Retina (tissue), 1 donor: ENCODE data around the gene TRAF2.

Experiments
- DNase-seq: peaks from one replicate; pipeline ENCODE4 v3.0.0-alpha.2; 2016

TRAF2 gene

GRCh38 chr9:136847826-136848392, 38.4 kb upstream of the TRAF2 start:
- peak; percentile 75 for DNase-seq

DNA sequence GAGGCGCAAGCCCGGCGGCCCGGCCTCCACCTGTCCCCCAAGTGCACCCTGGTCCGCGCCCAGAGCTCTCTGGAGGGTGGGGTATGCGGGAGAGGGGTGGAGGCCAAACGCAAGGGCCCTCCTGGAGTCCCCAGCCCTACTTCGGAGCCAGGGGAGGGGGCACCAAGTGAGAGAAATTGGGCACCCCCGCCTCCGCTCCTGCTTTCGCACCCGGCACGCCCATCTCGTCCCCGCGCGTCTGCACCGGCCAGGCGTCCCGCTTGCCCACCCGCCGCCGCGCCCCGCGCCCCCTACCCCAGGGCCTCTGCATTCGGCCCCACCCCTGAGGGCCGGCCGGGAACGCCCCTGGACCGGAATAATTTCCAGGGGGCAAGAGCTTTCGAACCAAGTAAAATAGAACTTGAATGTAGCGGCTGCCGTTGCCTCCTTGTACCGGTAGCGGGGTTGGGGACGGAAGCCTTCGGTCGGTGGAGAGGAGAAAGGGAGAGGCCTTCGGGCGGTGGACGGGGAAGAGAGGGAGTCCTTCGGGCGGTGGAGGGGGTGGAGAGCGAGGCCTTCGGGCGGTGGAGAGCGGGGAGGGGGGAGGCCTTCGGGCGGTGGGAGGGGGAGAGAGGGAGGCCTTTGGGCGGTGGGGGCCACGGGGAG, 37.8 kb upstream of the TRAF2 start:
- DNase-seq: peak; percentile 53

DNA sequence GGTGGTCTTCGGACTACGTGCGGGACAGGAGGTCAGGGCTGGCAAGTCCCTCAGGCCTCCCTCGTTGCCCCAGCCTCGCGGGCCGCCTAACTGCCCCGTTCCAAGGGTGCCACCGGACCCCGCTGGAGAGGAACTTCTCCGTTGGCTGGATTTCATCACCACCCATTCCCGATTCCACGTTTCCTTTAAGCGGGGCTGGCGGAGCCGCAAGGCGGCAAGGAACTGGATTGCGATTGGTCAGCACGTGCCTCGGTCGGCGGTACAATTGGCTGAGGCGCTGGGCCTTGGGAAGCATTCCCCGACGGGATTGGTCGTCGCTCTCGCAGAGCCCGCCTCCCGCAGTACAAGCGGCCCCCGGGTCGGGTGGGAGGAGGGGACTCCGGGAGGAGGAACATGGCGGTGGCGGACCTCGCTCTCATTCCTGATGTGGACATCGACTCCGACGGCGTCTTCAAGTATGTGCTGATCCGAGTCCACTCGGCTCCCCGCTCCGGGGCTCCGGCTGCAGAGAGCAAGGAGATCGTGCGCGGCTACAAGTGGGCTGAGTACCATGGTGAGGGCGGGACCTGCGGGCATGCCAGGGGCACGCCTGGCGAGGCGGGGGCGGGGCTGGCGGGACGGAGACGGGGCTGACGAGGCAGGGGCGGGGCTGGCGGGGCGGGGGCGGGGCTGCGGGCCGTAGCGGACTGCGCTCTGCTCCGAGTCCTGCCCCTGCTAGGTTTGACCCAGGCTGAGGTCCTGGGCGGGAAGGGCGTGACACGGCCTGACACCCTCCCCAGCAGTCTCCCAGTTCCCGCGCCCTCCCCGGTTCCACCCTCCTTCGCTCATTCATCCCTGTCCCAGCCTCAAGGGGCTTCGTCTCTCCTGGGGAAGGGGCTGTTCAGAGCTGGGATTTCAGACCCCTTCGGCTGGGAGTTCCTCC, 37.0 kb upstream of the TRAF2 start, which contains the start of gene PHPT1:
Gene PHPT1, plus strand, starts transcription at position 372 of the 922 bp plus-strand sequence. Its CDS starts 22 bp downstream, at position 394.
- peak; percentile 100 for DNase-seq

GRCh38 chr9:136849960-136850865, 36.1 kb upstream of the TRAF2 start:
- DNase-seq: peak; percentile 72

DNA sequence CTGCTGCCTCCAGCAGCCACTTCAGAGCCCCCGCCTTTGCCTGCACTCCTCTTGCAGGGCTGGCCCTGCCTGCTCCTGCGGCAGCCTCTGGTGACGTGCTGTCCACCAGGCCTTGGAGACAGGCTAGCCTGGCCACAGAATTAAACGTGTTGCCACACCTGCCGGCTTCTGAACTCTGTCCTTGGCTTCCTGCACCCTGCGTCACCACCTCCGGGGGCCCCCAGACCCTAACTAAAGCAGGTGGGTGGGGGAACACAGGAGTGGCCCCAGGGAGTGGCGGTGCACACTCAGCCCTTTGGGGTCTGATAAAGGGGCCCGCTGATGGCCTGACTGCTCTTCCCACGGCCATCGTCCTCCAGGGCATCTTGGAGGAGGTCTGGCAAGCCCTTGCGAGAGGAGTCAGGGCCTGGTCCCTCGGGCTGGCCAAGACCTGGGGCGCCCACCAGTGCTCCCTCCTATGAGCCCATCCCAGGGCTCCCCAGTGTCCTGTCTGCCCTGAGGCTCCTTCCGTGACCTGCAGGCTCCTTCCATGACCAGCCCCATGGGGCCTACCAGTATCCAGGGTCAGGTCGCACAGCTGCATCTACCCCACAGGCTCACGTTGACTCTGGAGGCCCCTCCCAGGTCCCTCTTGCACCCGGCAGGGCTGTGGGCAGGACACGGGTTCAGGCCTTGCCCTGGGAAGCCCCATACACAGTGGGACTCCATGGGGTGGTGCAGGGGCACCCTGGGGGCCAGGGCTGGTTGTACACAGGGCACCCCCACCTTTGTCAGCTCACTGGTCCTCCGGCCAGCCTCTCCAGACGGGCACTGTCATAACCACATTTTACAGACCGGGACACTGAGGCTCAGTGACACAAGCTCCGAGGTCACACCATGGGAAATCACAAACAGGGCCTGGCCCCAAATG, 35.2 kb upstream of the TRAF2 start:
- DNase-seq: no peak

DNA sequence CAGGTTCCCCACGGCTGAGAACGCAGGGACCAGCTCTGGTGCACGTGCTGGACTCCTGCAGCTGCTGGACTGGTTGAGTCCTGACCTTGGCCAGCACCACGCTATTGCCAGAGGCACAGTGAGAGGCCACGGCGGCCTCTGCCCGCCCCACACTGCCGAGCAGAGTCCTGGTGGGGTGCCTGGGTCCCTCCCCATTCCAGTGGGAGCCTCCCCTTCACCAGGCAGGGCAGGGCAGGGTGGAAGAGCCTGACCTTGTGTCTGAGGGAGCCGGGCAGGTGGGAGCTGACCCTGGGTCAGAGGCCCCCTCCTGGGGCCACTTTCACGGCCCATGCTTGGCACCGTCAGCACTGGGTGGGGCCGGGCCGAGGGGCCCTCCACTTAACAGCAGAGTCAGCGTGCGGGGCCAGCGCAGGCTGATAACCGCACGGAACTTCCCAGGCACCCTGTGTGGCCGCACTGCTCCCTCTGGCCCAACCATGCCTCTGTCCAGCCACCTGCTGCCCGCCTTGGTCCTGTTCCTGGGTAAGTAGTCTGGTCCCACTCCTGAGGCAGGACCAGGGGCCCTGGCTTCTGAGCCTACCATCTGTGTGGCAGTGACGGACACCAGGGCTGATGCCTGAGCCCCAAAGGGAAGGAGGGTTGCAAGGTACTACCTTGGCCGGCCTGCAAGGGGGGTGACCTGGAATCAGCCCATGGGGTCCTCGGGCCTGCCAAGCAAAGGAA, 34.2 kb upstream of the TRAF2 start, which contains the start of gene MAMDC4:
Gene MAMDC4, plus strand, starts transcription at position 406 of the 723 bp plus-strand sequence. Its CDS starts 71 bp downstream, at position 477.
- DNase-seq: no peak

GRCh38 chr9:136852664-136853595, 33.4 kb upstream of the TRAF2 start:
- DNase-seq: no peak

GRCh38 chr9:136853596-136854112, 32.7 kb upstream of the TRAF2 start:
- no peak for DNase-seq

GRCh38 chr9:136854113-136854841, 32.0 kb upstream of the TRAF2 start:
- no peak for DNase-seq

- no peak for DNase-seq
These were observed 31.4 kb upstream of the TRAF2 start for GRCh38 chr9:136854842-136855460.

GRCh38 chr9:136855461-136856078, 30.7 kb upstream of the TRAF2 start:
- DNase-seq: no peak

DNA sequence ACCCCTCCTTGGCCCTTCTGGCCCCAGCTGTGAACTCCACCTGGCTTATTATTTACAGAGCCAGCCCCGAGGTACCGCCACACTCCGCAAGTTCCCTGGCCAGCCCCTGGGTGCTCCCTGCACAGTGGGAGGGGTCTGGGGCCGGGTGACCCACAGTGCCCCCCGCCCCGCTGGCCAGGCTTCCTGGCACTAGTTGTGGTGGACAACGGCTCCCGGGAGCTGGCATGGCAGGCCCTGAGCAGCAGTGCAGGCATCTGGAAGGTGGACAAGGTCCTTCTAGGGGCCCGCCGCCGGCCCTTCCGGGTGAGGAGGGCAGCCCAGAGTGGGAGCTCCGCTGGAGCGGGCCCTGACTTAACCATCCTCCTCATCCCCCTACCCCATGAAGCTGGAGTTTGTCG, 30.2 kb upstream of the TRAF2 start:
- DNase-seq: no peak

GRCh38 chr9:136856541-136857141, 29.7 kb upstream of the TRAF2 start:
- DNase-seq: no peak

- no peak for DNase-seq
These were observed 29.1 kb upstream of the TRAF2 start for GRCh38 chr9:136857166-136857565.

DNA sequence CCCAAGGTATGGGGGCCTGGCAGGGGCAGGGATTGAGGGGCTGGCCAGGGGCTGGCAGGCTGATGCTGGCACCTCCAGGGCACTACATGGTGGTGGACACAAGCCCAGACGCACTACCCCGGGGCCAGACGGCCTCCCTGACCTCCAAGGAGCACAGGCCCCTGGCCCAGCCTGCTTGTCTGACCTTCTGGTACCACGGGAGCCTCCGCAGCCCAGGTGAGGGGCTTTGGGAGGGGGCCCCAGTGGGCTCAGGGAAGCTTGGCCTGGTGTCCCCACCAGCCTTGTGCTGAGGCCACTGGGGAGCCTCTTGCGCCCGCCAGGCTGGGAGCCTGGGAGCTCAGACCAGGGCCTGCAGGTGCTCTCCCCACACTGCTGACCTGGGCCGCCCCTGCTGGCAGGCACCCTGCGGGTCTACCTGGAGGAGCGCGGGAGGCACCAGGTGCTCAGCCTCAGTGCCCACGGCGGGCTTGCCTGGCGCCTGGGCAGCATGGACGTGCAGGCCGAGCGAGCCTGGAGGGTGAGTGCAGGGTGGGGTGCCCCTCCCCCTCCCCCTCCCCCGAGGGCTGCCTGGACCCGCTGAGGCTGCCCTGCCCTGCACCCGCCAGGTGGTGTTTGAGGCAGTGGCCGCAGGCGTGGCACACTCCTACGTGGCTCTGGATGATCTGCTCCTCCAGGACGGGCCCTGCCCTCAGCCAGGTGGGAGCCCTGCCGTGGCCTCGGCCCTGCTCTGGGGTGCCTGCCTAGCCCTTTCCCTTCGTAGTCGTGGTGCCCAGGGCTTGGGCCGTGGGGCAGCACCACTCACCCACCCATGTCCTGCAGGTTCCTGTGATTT, 28.5 kb upstream of the TRAF2 start:
- DNase-seq: no peak

DNA sequence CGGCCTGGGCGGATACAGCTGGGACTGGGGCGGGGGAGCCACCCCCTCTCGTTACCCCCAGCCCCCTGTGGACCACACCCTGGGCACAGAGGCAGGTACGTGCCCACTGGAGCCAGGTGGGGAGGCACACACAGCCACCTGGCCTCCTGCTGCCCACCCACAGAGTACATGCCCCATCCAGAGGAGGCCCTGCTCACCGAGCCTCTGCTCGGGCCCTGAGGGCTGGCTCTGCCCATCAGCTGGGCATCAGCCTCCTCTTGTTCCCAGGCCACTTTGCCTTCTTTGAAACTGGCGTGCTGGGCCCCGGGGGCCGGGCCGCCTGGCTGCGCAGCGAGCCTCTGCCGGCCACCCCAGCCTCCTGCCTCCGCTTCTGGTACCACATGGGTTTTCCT, 27.9 kb upstream of the TRAF2 start:
- DNase-seq: no peak
